Mononuclear cell (primary cell): Measurements from ENCODE around the gene LMNB1. TPM values are rescaled to one million over a fixed set of nuclear protein-coding genes. Genes with fewer than 3 reads are reported as not detected.
"Not testable (repeated sequence)": the region's sequence is repeated elsewhere in the genome, so short reads cannot be mapped to it uniquely, and the experiment has no call there.

ENCODE experiments used
- H3K27me3 ChIP-seq: 2 replicates; pipeline ENCODE4 v1.6.0; 2011; ENCODE audit warnings: low read length, control low read depth; ENCODE audit not compliant: insufficient read depth
- H3K4me1 ChIP-seq: 2 replicates; pipeline ENCODE4 v1.5.1; 2011; ENCODE audit warnings: mild to moderate bottlenecking, low read length, control low read depth; ENCODE audit not compliant: insufficient read depth
- H3K4me3 ChIP-seq: 2 replicates; pipeline ENCODE4 v1.5.1; 2011; ENCODE audit warnings: mild to moderate bottlenecking, low read length, moderate library complexity
- H3K9me3 ChIP-seq: 2 replicates; pipeline ENCODE4 v1.5.1; 2011; ENCODE audit warnings: low read depth, mild to moderate bottlenecking, control low read depth, low read length
- total RNA-seq: library from RNA; depleted of rRNA; stranded (reverse); fragments of >200 nt; gene quantifications from one replicate; pipeline ENCODE4 v1.2.3, GENCODE V29; 2012

The LMNB1 gene
- total RNA-seq, 1 donor, result 54.5 TPM

DNA sequence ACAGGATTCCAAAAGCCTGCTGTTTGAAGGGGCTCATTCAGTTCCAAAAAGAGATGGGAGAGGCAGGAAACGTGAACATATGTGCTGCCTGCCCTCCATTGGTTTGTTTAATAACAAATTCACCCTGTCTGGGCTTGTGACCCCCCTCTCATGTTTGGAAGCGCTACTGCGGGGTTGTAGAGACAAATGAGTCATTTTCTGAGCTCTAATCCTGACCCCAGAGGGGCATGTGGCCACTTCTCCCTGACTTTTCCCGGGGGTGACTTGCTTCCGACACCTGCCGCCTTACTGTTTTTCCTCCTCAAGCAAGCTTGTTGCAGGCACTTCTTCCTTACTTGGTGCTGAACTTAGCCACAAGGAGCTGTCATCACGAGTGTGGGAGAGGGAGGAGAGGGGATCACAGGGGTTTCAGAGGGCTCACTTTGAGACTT is 75.9 kb downstream of the LMNB1 start:
- Histone ChIP-seq H3K4me1 (peaks cover 32% of the 10 kb centered on the region), H3K9me3 (no peaks in the 10 kb centered on the region), H3K4me3 (no peak overlapping the region), H3K27me3 (no peaks in the 10 kb centered on the region)

GRCh38 chr5:126853541-126854307 is 76.8 kb downstream of the LMNB1 start:
- not testable (repeated sequence) for H3K27me3 ChIP-seq, H3K9me3 ChIP-seq
- H3K4me3 ChIP-seq, result peak overlapping the region; percentile 26
- H3K4me1 ChIP-seq, result peaks cover 32% of the 10 kb centered on the region

DNA sequence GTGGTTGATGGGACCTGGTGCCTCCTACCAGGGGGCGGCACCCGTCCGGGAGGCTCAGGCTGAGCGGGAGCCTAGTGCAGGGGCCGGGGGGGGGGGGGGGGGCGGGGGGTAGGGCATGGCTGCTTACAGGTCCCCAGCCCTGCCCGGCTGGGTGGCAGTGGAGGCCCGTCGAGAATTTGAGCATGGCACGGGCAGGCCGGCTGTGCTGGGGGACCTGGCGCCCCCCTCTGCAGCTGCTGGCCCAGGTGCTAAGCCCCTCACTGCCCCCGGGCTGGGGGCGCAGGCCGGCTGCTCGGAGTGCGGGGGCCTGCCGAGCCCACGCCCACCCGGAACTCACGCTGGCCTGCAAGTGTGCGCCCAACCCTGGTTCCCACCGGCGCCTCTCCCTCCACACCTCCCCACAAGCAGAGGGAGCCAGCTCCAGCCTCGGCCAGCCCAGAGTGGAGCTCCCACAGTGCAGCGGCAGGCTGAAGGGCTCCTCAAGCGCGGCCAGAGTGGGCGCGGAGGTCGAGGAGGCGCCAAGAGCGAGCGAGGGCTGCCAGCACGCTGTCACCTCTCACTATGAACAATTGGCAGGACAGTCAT is 77.7 kb downstream of the LMNB1 start:
- peaks cover 32% of the 10 kb centered on the region for H3K4me1 ChIP-seq
- H3K4me3 ChIP-seq, result no peak overlapping the region
- H3K9me3 ChIP-seq, result no peaks in the 10 kb centered on the region
- no peaks in the 10 kb centered on the region for H3K27me3 ChIP-seq

DNA sequence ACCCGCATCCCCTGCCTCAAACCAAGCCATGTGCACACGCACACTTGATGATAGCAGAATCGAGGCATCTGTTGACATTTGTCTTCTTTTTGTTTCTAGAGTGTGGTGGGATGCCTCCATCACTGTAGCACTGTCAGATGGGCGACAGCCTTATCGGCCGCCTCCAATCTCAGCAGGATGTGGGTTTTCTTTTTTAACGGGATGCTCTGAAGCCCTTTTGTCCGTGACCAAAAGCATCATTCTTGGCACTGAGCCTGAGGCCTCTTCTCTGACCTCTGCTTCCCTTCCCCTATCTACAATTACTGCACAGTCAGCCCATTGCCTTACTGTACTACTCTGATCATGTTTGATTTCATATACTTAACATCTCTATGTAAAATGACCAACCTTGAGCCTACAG is 78.3 kb downstream of the LMNB1 start:
- Histone ChIP-seq H3K4me3 (no peak overlapping the region), H3K27me3 (no peaks in the 10 kb centered on the region), H3K9me3 (no peaks in the 10 kb centered on the region), H3K4me1 (peaks cover 32% of the 10 kb centered on the region)

DNA sequence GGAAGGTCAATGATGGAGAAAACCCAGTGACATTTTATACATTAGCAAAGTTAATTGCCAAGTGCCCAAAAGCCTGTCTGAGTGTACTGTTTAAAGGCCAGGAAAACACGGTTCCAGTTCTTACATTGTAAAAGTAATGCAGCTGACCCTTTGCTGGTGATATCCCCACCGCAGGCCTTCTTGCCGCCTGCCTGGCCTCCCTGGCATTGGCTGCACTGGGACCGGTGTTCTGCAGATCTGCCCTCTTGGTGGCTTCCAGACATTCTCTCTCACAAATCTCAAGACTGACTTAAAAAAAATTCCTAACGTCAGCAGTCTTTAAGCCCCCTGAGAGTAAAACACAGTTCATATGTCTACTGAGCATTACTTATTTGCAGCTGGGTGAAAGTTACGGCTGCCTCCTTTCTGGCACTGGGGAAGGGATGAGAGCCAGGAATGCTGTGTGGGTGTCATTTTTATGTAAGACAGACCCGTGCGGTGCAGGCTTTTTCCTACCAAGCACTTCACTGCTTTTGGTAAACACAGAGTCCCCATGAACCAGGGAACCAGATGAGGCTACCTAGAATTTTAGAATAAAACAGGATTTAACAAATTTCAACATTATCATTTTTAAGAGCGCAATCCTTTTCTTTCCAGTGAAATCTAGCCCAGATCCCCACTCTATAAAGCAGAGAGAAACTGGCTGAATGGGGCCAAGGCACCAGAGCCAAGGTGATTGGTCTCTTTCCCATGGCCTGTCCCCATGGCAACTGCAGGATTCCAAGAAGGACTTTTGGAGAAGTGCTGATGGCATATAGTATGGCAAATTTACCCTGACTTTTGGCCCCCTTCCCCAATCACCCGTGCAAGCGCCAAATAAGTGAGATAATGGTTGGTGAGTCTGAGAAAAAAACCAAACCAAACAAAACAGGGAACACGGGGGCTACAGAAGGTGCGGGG is 80.8 kb downstream of the LMNB1 start:
- no peaks in the 10 kb centered on the region for H3K9me3 ChIP-seq
- H3K27me3 ChIP-seq, result no peaks in the 10 kb centered on the region
- no peak overlapping the region for H3K4me3 ChIP-seq
- H3K4me1 ChIP-seq, result peaks cover 14% of the 10 kb centered on the region

DNA sequence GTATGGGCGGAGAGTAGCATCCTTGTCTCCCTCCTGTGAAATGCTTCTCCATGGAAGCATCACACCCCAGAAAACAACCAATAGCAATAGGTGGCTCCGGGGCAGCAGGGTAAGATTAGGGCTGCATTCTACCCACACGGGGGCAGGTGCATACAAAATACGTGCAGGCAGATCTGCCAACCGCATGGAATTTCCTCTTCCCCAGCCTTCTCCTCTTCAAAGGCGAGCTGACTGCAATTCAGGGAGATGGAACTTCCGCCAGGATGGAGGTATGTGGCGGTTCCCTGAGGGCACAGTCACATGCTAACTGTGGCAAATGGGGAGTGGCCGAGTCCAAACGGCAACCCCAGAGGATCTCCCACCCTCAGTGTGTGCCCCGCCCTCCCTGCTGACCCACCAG is 81.5 kb downstream of the LMNB1 start:
- Histone ChIP-seq H3K27me3 (no peaks in the 10 kb centered on the region), H3K4me3 (no peak overlapping the region), H3K9me3 (no peaks in the 10 kb centered on the region), H3K4me1 (peaks cover 9% of the 10 kb centered on the region)

DNA sequence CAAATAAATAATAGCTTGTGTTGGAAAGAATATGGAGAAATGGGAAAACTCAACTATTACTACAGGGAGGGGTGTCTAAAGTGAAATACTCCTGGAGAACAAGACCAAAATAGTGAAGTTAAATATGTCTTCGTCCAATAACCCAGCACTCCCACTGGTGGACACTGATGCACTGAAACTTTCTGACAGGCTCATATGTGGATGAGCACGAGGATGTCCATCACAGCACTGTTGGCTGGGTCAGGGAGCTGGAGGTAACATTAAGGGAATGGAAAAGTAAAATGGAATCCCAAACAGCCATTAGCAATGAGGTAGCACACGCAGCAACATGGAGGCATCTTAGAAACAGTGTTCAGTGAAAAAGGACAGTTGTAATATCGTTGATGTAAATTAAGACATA is 86.5 kb downstream of the LMNB1 start:
- H3K9me3 ChIP-seq, result no peaks in the 10 kb centered on the region
- H3K27me3 ChIP-seq, result no peaks in the 10 kb centered on the region
- no peaks in the 10 kb centered on the region for H3K4me1 ChIP-seq
- no peak overlapping the region for H3K4me3 ChIP-seq

GRCh38 chr5:126864042-126864688 is 87.2 kb downstream of the LMNB1 start:
- no peaks in the 10 kb centered on the region for H3K9me3 ChIP-seq
- H3K27me3 ChIP-seq, result no peaks in the 10 kb centered on the region
- H3K4me3 ChIP-seq, result no peak overlapping the region
- peaks cover 5% of the 10 kb centered on the region for H3K4me1 ChIP-seq

DNA sequence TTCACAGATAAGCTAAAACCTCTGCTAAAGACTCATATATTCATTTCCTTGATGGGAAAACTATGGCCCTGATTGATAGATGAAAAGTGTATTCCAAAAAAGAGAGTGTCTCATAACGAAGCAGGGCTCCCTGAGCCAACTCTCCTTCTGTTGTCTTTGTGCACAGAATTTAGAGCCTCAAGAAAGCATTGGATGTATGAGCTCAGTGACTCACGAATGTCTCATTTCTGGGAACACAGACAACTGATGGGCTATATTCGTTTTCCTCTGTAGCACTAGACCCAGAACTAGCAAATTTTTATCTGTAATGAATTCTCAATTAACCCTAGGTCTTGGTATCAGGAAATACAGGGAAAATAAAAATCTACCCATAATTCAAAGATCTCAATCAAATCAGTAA is 88.4 kb downstream of the LMNB1 start:
- peaks cover 9% of the 10 kb centered on the region for H3K4me1 ChIP-seq
- H3K9me3 ChIP-seq, result no peaks in the 10 kb centered on the region
- no peaks in the 10 kb centered on the region for H3K27me3 ChIP-seq
- no peak overlapping the region for H3K4me3 ChIP-seq

- Histone ChIP-seq H3K4me3 (no peak overlapping the region), H3K9me3 (no peaks in the 10 kb centered on the region), H3K4me1 (peaks cover 9% of the 10 kb centered on the region), H3K27me3 (no peaks in the 10 kb centered on the region)
Observed at GRCh38 chr5:126866851-126867636, 90.1 kb downstream of the LMNB1 start.

DNA sequence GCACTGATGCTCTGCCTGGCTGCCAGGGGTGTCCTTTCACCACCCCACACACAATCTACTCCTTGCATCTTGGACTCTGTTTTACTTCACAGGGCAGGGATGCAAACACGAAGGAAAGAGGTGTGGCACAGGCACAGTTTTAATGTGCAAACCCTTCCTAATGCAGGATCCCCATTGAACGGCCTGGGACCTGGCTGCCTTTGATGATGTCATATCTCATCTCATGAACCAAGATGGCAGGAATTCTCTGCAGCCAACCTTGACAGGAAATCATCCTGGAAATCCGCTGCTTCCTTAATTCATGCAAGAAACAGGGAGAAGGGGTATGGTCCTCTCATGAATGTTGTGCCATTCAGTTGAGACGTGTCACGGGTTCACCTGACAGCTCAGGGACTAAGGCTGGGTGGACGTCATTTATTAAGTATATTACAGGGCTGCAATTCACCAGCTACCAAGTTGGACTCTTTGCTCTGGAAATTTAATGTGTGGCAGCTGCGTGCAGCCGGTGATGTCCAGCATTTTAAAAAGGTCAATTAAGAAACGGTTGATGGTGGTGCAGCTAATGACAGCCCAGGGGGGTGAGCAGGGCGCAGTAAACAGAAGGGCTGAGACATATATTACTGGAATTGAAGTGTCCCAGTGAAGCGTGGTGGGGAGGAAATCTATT is 91.5 kb downstream of the LMNB1 start:
- Histone ChIP-seq H3K27me3 (no peaks in the 10 kb centered on the region), H3K4me1 (peaks cover 9% of the 10 kb centered on the region), H3K4me3 (no peak overlapping the region), H3K9me3 (no peaks in the 10 kb centered on the region)

DNA sequence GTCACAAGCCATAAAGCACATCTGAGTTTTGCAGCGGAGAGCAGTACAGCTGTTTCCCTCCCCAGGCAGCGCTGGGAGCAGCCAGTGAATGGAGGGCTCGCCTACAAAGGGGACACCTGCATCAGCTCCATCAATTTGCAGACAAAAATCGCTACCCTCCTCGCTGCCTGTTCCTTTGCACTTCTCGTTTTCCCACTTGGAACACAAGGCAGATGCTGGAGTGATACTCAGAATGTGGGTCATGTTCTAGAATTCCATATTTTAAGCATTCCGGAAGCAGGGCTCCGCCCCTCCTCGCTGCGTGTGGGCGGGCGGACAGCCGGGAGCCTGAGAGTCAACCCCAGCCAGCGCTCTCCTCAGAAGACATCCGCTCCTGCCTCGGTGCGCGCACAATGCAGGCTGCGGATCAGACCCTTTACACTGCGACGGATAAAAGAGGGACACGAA is 92.1 kb downstream of the LMNB1 start:
- H3K27me3 ChIP-seq, result no peaks in the 10 kb centered on the region
- H3K4me3 ChIP-seq, result no peak overlapping the region
- H3K4me1 ChIP-seq, result peaks cover 9% of the 10 kb centered on the region
- H3K9me3 ChIP-seq, result no peaks in the 10 kb centered on the region

GRCh38 chr5:126871441-126871840 is 94.5 kb downstream of the LMNB1 start:
- no peaks in the 10 kb centered on the region for H3K27me3 ChIP-seq
- H3K9me3 ChIP-seq, result no peaks in the 10 kb centered on the region
- peaks cover 9% of the 10 kb centered on the region for H3K4me1 ChIP-seq
- H3K4me3 ChIP-seq, result no peak overlapping the region
